ENCODE data around the gene HAND1.

Gene HAND1

DNA sequence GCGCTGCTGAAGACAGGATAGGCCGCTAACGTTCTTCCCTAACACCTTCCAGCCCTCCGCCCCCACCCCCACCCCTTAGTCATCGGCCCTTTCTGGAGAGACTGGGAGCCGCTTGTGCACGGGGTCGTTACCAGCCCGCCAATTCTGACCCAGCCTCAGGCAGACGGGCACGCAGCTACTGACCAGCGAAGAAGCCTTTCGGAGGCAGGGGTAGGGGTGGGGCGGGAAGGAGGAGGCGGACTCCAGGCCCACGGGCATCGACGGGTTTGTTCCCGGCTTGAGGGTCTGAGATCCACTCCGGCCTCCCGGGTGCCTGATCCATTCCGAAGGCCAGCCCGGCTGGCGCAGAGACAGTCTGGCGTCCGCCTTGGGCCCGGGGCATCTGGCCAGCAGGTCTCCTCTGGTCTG, 729 bp upstream of the HAND1 start:
- DNase-seq (ENCODE audit: low read depth in 3 of 3) = no peak

DNA sequence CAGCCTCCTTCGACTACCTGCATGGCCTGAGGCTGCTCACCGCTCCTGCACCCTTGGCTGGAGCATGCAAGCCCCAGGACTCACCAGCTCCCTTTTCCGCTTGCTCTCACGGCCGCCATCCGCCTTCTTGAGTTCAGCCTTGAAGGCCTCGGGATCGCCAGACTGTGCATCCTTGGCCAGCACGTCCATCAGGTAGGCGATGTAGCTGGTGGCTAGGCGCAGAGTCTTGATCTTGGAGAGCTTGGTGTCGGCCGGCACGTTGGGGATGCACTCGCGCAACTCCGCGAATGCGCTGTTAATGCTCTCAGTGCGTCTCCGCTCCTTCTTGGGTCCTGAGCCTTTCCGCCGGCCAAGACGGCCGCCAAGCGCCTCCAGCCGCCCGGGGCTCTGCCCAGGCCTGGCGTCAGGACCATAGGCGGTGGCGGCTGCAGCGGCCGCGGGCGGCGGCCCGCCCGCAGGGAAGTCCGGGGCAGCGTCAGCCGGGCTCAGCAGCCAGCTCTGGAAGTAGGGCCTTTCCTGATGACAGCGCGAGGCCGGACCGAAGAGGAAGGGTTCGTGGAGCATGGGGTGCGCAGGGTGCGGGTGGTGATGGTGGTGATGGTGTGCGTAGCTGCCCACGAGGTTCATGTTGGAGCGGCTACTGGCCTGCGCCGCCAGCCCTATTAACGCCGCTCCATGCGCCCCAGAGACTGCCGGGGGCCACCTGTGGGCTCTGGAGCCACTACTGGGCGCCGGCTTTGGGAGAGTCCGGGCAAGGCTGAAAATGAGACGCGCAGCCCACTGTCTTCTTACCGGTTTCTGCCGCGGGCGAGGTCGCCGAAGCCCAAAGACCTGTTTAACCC, 424 bp downstream of the HAND1 start:
- DNase-seq (ENCODE audit: low read depth in 3 of 3) = no peak

DNA sequence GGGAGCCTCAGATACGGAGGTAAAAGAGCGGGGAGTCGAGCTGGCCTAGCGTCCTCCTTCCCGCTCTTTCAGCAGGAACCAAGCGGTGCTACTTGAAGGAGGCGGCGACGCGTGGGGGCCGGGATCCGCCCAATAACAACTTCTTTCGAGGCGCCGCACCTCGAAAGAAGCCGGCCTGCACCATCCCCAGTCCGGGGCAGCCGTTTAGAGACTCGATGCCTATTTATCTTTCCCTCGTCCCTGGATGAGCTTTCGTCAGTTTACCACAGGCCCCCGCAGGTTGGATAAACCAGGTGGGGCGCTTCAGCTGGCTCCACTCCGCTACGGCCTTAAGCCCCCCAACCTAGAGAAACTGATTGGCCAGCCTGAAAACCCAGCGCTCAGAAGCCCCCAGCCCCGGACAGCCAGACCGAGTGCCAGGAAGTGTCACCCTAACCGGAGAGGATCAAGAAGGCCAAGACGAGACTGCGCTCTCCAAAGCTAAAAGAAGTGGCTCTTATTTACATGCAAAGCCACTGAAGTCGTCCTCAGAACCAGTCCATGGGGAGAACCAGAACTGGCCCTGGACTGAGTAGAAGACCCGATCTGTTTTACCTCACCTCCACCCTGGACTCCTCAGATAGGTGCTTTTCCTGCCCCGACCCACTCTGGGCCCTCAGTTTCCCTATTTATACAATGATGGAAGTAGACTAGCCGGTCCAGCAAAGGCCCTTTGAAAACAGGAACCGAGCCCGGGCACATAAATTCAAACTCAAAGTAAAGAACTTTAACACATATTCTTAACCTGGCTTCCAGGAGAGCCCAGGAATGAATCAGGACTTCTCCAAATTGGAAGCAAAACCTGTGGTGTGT, 1.4 kb downstream of the HAND1 start:
- no peak for DNase-seq (ENCODE audit: low read depth in 3 of 3)

DNA sequence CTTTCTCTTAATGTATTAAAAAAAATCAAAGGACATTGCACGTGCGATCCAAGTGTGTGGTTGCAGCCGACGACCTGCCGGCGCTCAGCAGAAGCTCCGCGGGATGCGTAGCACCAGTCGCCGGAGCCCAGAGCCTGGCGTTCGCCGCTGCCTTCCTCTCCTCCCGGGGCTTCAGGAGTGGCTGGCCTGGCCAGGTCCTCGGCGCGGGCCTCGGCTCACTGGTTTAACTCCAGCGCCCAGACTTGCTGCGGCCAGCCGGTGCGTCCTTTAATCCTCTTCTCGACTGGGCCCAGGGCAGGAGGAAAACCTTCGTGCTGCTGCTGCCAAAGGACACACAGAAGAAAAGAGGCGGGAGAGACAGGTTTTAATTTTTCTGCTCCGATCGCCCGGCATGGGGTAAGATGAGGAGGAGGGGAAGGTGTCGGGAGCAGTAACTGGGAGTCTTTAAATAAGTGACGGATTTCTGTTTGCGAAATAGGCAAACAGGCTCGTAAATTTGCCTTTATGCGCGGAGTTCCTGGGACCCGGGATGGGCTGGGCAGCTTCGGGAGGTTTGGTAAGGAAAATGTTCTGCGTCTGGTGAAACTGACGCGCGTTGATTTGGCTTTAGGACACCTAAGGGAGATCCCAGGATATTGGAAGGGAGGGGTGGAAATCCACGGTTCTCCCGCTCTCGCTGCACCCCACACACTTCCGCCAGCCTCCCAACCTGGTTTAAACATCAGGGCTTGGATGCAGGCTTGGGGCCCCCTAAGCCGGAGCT, 2.3 kb downstream of the HAND1 start:
- DNase-seq (ENCODE audit: low read depth in 3 of 3) = no peak

DNA sequence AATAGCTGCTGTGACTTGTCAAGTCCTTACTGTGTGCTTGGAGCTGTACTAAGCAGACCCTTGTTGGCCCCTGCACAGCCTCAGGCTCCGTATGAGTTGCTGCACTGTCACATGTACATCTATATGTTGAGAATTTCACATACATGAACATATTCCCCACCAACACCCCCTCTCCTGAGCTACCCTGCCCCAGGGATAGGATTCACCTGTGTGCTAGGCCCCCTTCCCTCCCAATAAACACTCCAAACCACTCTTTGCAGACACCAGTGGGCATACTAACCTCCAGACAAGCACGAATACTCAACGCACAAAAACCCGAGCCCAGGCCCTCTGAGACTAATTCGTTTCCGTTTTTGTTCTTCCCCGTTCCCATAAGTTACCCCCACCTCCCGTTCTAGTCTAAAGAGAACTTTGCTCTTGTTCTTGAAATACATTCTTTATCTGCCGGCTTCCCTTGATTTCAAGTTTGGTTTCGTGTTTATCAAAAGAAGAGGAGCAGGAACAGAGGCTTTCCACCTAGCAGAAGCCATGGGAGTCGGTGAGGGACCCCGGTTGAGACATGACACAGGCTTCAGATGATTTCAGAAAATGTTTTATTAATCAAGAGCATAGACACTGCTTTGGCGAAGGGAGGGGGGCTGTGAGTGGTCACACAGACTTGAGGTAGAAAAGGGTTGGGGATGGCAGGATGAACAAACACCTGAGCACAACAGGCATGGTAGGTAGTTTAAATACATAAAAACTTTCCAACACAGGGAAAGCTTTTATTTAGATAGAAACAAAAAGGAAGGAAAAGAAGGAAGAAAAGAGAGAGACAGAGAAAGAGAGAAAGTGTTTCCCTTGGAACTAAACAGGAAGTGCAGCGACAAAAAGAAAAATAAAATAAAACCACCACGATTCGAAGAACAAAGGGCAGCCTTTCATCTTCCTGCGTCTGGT, 3.4 kb downstream of the HAND1 start:
- no peak for DNase-seq (ENCODE audit: low read depth in 3 of 3)

DNA sequence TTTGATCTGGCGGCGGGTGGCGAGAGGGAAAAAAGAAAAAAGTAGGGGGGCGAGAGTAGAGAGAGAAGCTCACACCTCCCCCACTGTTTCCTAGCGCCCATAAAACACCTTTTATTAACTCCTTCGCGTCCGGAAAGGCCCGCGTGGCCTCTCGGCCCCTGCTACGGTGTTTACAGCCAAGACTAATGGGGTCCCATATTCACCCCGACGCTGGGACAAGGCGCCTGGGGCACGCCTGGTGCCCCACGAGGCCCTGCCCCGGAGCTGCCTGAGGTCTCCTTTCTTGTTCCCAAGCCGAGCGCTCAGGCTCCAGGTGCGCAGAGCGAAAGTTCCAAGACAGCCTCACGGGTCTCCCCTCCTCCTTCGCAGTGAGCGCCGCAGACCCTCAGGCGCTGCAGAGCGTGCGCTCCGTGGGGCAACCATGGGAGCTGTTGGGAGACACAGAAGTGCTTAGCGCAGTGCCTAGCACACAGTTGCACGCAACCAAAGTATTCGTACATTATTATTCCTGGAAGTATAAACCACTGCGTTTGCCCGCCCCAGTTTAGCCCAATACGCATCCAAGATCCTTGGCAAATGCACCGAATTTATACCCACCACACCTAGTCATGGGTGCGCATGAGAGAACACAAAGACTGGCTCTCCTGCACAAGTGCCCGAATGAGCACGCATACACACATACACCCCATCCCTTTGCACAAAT, 4.3 kb downstream of the HAND1 start:
- no peak for DNase-seq (ENCODE audit: low read depth in 3 of 3)

DNA sequence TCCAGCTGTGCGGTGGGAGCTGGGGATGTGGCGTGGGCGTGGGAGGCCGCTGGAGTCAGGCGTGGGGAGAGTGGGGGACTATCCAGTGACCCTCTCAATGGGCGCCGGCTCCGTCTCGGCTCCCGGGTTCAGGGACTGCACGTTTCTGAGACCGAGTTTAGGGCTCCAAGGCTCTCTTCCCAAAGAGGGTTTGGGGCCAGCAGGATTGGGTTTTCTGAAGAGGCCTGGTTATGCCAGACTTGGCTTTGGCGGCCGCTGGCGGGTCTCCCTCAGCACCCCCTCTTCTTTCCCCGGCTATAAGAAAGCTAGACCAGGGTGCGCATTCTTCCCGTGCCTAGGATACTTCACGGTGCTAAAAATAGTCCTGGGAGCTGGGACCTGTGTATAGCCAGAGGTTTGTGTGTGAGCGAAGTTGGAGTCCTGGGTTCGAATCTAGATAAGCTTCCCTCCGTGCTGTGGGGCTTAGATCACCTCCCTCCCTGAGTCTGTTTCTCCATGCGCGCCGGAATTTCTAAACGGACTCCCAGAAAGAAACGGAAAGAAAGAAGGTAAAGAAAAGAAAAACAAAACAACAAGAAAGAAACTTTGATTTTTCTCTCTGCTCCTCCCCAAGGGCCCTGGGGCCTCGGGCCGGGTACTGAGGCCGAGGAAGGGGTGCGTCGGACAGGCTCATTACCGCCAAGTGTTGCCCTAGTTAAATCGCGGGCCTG, 5.0 kb downstream of the HAND1 start:
- DNase-seq (ENCODE audit: low read depth in 3 of 3) = no peak

DNA sequence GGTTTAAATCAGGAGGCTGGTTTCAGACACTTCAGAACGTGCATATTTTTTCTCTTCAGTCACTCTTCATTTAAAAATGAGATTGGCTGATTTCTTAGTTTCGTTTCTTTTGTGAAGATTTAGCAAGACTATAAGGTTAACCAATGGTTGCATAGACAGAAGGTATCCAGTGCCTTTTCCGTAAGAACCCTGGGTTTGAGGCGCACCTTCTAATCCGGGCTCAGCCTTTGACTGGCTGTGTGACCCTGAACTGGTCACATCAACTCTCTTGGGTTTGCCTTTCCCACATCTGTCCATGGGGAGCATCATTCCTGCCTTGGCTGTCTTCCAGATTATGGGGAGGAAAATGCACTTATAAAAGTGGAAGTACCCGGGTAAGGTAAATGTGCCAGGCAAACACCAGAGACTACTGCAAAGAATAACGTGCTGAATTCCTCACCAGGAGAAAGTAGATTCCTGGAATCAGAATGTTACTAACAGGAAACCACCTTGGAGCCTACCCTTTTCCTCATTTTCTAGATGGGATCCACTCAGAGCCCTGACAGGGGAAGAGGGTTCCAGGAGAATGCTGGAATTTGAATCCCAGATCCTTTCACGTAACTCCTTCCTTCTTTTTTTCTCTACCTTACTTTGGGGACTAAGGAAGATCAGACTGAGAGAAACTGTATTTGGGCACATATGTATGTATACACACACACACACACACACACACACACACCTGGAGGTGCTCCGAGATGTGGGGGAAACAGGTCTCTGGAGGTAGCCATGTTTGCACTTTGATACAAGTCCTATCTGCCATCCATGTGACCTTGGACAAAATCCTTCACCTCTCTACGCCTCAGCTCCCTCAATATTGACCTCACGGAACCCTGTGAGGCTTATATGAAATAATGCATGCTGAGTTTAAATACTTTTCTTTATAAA, 6.8 kb downstream of the HAND1 start:
- DNase-seq (ENCODE audit: low read depth in 3 of 3) = no peak

DNA sequence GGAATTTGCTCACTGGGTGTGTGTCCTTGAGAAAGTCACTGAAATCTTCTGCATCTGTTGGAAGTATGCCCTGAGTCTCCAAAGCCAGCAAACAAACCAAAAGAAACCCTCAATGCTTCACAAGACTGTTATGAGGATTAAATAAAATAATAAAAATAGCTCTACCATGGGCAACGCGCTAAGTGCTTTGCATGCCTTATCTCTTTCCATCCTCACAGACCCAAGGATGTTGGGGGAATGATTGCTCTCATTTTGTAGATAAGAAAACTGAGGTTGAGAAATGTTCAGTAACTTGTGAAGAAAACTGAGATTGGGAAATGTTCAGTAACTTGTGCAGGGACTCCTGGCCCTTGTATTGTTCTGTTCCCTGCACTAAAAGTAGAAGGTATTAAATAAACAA, 7.9 kb downstream of the HAND1 start:
- DNase-seq (ENCODE audit: low read depth in 3 of 3) = no peak

DNA sequence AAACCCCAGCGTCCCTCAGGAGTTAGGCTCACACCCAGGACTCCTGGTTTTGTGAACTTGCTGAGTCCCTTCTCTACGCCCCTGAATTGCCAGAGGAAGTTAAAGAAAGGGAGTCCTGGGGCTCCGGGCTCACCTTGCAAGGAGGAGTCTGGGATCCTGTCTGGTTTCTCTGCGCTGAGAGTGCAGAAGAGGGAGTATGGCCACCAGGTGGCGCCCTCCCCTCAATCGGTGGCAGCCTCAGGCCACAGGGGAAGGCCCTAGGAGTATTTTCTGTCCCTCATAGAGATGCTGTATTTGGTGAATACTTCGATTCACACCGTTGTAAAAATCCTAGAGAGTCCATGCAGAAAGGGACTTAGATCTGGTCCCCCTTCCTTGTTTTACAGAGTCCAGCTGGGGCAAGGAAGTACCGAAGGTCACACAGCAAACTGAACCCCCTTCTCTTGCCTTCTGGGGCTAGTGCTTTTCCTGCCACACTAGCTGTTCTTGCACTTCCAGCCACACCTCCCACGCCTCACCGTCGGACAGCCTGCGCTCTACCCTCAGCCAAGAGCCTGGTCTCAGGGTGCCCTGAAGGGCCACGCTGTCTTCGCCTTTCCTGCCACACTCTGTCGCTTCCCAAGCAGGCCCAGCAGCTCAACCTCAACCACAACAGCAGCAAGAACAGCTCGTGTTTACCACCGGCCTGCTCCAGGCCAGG, 10.2 kb downstream of the HAND1 start:
- peak; percentile 57 to 76 (median 65) for DNase-seq (ENCODE audit: low read depth in 3 of 3)

DNA sequence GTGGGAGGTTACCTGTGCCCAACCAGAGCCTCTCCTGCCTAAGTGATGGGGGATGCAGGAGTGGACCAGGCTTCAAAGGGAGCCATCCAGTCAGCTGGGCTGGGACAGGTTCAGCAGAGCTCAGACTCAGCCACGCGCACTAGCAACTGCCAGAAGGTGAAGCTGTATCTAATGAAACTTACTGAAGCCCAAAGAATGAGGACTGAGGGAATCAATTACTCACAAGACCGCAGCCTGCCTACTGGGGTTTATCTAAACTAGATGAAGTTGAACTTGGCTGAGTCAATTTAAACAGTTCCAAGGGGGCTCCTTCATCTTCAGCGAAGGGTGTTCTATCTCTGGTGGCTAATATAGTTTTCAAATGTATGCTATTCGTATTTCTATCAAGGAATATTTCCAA, 11.4 kb downstream of the HAND1 start:
- DNase-seq (ENCODE audit: low read depth in 3 of 3) = no peak

DNA sequence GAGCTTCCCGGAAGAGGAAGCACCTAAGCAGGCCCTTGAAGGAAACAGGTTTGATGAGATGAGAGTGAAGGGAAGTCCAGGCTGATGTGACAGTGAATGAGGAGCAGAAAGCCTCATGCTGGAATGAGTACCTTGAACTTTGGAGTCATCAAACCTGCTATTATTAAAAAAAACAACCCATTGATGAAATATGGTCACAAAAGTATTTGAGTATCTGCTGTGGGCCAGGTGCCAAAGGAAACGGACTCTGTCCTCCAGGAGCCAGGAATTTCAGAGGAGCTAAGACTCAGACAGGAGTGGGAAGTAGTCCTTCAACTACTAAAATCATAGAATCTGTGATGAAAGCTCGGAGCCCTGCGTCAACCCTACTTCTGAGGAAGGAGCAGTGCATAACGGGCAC, 11.9 kb downstream of the HAND1 start:
- DNase-seq (ENCODE audit: low read depth in 3 of 3) = no peak

DNA sequence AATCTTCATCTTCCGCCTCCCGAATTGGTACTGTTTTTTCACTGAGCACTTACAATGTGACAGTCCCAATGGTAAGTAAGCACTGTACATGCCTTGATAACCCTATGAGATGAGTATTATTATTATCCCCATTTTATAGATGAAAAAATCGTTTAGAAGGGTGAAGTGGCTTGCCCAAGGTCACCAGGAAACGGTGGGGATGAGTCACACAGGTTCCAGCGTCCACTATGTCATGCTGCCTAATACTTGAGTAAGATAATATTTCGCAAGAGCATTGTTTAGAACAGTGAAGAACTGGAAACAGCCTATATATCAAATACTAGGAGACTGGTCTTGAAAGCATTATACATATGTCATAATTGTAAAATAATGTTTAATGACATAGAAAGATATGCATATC, 12.9 kb downstream of the HAND1 start:
- DNase-seq (ENCODE audit: low read depth in 3 of 3) = no peak

DNA sequence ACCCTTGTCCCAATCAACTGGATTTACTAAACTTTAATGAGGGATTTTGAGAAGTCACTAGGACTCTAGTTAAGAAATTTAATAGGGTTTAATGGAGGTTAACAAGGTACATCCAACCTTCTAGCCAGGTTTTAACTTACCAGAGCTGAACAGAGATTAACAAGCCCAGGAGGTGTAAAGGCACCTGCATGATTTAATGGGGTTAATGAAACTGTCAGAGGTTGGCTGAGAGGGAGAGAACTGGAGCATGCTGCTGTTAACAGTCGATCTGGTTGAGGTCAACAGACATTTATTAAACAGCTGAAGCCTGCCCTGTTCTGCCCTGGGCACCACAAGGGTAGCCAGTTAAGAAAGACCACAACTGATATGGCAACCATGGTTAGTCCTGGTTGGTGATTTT, 13.6 kb downstream of the HAND1 start:
- DNase-seq (ENCODE audit: low read depth in 3 of 3) = no peak

DNA sequence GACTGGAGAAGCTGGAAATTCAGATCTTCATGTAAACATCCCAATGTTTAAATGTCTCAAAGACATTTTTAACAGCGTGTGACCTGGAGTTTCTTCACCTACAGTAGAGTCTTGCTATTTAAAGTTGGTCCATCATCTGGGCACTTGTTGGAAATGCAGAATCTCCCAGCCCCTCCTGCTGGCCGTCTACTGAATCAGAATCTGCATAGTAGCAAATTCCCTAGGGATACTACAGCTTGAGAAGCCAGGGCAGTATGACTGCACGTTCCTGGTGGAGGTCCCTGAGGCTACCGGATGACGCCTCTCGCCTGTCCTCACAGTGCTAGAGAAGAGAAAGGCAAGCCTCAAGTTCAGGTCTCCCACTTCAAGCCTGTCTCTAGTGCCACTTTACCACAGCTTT, 16.5 kb downstream of the HAND1 start:
- DNase-seq (ENCODE audit: low read depth in 3 of 3) = no peak

DNA sequence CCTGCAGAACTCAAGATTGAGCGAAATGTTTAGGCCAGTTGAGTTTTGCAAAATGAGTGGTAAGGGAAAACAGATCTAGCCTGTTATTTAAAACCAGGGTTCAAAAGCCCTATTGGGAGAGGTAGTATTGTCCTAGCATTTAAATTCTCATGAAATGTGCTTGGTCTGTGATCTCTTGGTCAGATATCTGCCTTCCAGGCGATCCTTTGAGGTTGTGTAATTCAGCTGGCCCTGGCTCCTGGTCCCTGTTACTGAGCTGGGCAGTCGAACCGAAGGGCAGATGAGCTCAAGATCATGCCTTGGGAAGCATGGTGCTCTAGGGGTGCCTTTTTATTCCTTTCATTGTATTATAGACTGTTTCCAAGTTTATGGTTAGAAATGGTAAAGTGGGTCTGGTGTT, 17.9 kb downstream of the HAND1 start:
- no peak for DNase-seq (ENCODE audit: low read depth in 3 of 3)

DNA sequence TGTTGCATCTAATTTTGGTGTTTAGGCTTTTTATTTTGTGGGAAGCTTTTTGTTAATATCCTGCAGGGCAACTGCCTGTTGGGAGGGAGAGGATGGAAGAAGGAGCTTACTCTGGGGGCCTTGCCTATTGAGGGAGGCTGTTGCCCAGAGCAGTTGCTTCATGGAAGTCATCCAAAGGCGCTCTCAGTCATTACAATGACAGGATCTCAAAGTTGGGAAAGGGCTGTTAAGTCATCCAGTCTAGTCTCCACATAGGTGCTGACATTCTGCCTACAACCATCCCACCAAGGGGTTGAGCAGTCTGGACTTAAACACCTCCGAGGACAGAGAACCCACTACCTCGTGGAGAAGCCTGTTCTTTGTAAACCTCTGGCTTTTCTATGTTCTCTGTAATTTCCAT, 19.0 kb downstream of the HAND1 start:
- DNase-seq (ENCODE audit: low read depth in 3 of 3) = no peak

DNA sequence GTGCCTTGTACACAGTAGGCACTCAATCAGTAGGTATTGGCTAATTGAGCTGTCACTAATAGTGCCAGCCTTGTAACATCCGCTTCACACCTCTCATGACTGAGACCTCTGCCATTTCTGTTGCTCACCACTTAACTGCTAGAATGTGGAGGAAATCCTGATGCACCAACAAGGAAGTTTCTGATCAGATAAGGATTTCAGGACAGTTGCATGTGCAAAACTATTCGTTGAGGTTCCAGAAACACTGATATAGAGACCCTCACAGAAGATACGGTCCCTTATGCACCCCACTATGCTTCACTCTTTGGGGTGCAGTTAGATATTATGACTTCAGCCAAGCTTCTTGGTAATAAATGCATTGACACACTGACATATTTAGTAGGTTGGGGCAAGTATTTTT, 21.5 kb downstream of the HAND1 start:
- no peak for DNase-seq (ENCODE audit: low read depth in 3 of 3)
